Common myeloid progenitor, CD34-positive (primary cell): Measurements from ENCODE around the gene COL27A1.

Experiments
- CTCF ChIA-PET: fragments of 350-600 bp; sonication (Branson Sonifier 250); formaldehyde crosslinking; loops from one replicate; lab custom pipeline; 2021; ENCODE audit warnings: antibody characterized with exemption; lab: Charles Lee
- POLR2A ChIA-PET: fragments of 350-600 bp; sonication (Branson Sonifier 250); formaldehyde crosslinking; loops from one replicate; lab custom pipeline; 2021; ENCODE audit warnings: antibody characterized with exemption; lab: Charles Lee
- DNase-seq, 3 donors: peaks; one replicate each; pipeline versions ENCODE4 v3.0.0 to v3.0.0-alpha.2; 2013
- H3K27ac ChIP-seq, 2 experiments: 1 replicate in 1 of 2; 2 replicates in 1 of 2; pipeline ENCODE4 v1.7.0; 2013; ENCODE audit warnings: inconsistent platforms in 2 of 2, low read length in 2 of 2, mild to moderate bottlenecking in 2 of 2, low read depth in 1 of 2, moderate library complexity in 1 of 2; ENCODE audit not compliant: severe bottlenecking in 2 of 2, insufficient read depth in 1 of 2, poor library complexity in 1 of 2
- H3K27me3 ChIP-seq, 5 experiments: replicated peaks in 2 of 5; 1 replicate in 3 of 5; 2 replicates in 2 of 5; pipeline versions ENCODE4 v1.6.1 to v1.7.0; 2013; ENCODE audit warnings: low read length in 4 of 5, mild to moderate bottlenecking in 2 of 5, moderate library complexity in 2 of 5, inconsistent platforms in 1 of 5; ENCODE audit not compliant: insufficient read depth in 5 of 5, control insufficient read depth in 4 of 5
- H3K36me3 ChIP-seq, 4 experiments: 1 replicate in 2 of 4; 2 replicates in 2 of 4; pipeline versions ENCODE4 v1.6.1 to v1.7.0; 2013; ENCODE audit warnings: low read length in 3 of 4, control low read depth in 1 of 4, mild to moderate bottlenecking in 1 of 4; ENCODE audit not compliant: control insufficient read depth in 4 of 4, insufficient read depth in 4 of 4
- H3K4me1 ChIP-seq, 4 experiments: 1 replicate in 3 of 4; 2 replicates in 1 of 4; pipeline versions ENCODE4 v1.6.1 to v1.7.1; 2013; ENCODE audit warnings: low read length in 3 of 4, mild to moderate bottlenecking in 3 of 4, control low read depth in 1 of 4, inconsistent platforms in 1 of 4, moderate library complexity in 1 of 4; ENCODE audit not compliant: control insufficient read depth in 4 of 4, insufficient read depth in 4 of 4; ENCODE audit errors: control extremely low read depth in 1 of 4
- H3K4me3 ChIP-seq, 7 experiments: 1 replicate in 4 of 7; 2 replicates in 3 of 7; pipeline versions ENCODE4 v1.5.1 to v1.7.0; 2013; ENCODE audit warnings: mild to moderate bottlenecking in 7 of 7, low read length in 6 of 7, moderate library complexity in 6 of 7, inconsistent platforms in 2 of 7, low read depth in 2 of 7, control low read depth in 1 of 7; ENCODE audit not compliant: insufficient read depth in 4 of 7, control insufficient read depth in 1 of 7; ENCODE audit errors: extremely low read depth in 1 of 7
- H3K9me3 ChIP-seq, 5 experiments: 1 replicate in 4 of 5; 2 replicates in 1 of 5; pipeline versions ENCODE4 v1.6.1 to v1.7.1; 2013; ENCODE audit warnings: low read length in 4 of 5, mild to moderate bottlenecking in 2 of 5, inconsistent platforms in 1 of 5, low read depth in 1 of 5, moderate library complexity in 1 of 5; ENCODE audit not compliant: control insufficient read depth in 4 of 5, insufficient read depth in 2 of 5; ENCODE audit errors: control extremely low read depth in 1 of 5
- WGBS: methylation state at CpG from one replicate; pipeline ENCODE4 v1.1.5; 2013; ENCODE audit not compliant: insufficient coverage; 5-methylcytosine and 5-hydroxymethylcytosine counted together

Gene COL27A1

DNA sequence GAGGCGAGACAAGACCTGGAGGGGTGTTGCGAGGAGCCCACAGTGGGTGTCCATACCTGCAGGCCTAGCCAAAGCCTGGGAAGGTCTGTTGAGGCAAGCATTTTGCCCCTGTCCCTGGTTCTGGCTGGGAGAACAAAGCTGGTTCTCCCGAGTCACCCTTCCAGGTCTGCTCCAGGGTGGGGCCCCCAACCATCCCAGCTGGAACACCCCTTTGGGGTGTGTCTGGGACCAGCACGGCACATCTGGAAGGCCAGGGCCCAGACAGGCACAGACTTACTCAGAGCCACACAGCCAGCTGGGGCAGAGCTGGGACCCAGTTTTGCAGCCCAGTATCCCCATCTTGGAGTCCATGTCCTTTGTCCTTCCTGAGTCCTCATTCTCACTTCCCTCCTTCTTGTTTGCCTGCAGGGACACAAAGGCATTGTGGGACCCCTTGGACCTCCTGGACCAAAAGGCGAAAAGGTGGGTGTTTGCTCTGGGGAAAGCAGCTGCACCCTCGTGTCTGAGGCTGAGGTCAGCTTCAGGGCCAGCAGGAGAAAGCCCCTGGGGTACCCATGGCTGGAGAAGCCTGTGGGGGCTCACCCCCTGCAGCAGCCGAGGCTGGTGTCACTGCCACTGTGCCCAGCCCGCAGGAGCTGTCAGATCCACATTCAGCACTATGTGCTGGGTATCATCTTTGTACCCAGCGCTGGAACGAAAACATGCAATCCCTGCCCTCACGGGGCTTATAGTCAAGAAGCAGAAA lies 129.2 kb downstream of the COL27A1 start:
- peaks cover 0 to 9% (median 0%) of the 10 kb centered on the region in 4 experiments for H3K4me1 ChIP-seq
- ChIA-PET CTCF (interaction anchor here (1.7 kb wide), 1 partner anchor 201 kb away, joined by 4 read pairs; no protein-coding TSS in a partner anchor), POLR2A (no interaction called here)
- no peak overlapping the region for H3K4me3 ChIP-seq
- H3K27me3 ChIP-seq = no peaks in the 10 kb centered on the region
- WGBS = 96% methylated on average over 10 of the region's 11 CpGs
- H3K36me3 ChIP-seq = no peaks in the 10 kb centered on the region
- DNase-seq = no peak
- no peak overlapping the region for H3K27ac ChIP-seq
- H3K9me3 ChIP-seq = no peaks in the 10 kb centered on the region

GRCh38 chr9:114285166-114285867 lies 130.0 kb downstream of the COL27A1 start:
- H3K27ac ChIP-seq = no peak overlapping the region
- no peak overlapping the region for H3K4me3 ChIP-seq
- H3K27me3 ChIP-seq = no peaks in the 10 kb centered on the region
- POLR2A ChIA-PET = no interaction called here
- DNase-seq = peak in 2 of 3 donors; percentile 69 to 82
- H3K36me3 ChIP-seq = no peaks in the 10 kb centered on the region
- CTCF ChIA-PET = interaction anchor here (1.0 to 2.2 kb wide), 5 partner anchors 14 to 203 kb away, joined by 3 to 6 read pairs (median 4); no protein-coding TSS in a partner anchor
- 69% methylated on average over 17 of the region's 20 CpGs for WGBS
- H3K4me1 ChIP-seq = peaks cover 0 to 9% (median 0%) of the 10 kb centered on the region in 4 experiments
- H3K9me3 ChIP-seq = no peaks in the 10 kb centered on the region

GRCh38 chr9:114286146-114286679 lies 130.9 kb downstream of the COL27A1 start:
- CTCF ChIA-PET = interaction anchor here (1.0 to 2.2 kb wide), 4 partner anchors 15 to 204 kb away, joined by 3 to 6 read pairs (median 4); no protein-coding TSS in a partner anchor
- H3K36me3 ChIP-seq = no peaks in the 10 kb centered on the region
- H3K27ac ChIP-seq = no peak overlapping the region
- no peak overlapping the region for H3K4me3 ChIP-seq
- POLR2A ChIA-PET = no interaction called here
- no peak for DNase-seq
- H3K9me3 ChIP-seq = no peaks in the 10 kb centered on the region
- peaks cover 0 to 9% (median 0%) of the 10 kb centered on the region in 4 experiments for H3K4me1 ChIP-seq
- WGBS = 100% methylated on average over 2 of the region's 10 CpGs
- H3K27me3 ChIP-seq = no peaks in the 10 kb centered on the region

DNA sequence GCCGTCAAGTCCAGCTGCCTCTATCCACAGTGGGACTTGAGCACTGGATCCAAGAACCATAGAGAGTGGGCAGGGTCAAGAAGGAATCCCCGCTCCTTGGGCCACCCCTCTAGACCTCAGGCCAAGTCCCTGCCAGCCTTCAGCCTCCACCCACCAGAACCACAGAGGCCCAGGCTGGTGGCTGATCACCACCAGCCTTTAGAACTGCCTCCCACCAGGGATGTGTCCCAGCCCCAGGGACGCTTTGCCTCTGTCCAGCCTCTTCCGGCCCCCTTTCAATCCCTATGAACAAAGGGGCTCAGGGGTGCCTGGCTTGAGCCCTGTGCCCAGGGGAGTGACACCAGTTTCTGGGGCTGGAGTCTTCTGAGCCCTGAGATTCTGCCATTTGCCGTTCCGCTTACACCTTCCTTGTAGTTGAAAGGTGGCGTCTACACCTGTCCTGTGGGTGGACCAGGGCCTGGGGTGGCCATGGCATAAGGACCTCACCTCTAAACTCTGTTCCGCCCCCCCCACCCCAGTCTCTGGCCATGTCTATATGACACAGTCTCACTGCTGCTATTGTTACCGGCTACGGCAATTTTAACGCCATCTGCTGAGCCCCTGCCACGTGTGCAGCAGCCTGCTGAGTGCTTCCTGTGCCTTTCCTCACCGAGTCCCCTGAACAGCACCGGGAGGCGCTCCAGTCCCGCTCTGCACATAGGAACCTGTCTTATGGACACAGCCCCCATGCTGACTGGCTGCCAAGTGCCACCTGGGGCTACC lies 131.8 kb downstream of the COL27A1 start:
- peaks cover 0 to 9% (median 0%) of the 10 kb centered on the region in 4 experiments for H3K4me1 ChIP-seq
- H3K27me3 ChIP-seq = no peaks in the 10 kb centered on the region
- CTCF ChIA-PET = interaction anchor here (1.2 to 9.3 kb wide), 4 partner anchors 15 to 205 kb away, joined by 3 to 90 read pairs (median 4); no protein-coding TSS in a partner anchor

GRCh38 chr9:114287763-114288192 lies 132.4 kb downstream of the COL27A1 start:
- Histone ChIP-seq H3K9me3 (no peaks in the 10 kb centered on the region), H3K4me3 (no peak overlapping the region), H3K27me3 (no peaks in the 10 kb centered on the region), H3K36me3 (no peaks in the 10 kb centered on the region), H3K27ac (no peak overlapping the region), H3K4me1 (peaks cover 0 to 9% (median 0%) of the 10 kb centered on the region in 4 experiments)
- POLR2A ChIA-PET = no interaction called here
- CTCF ChIA-PET = interaction anchor here (1.2 to 9.3 kb wide), 4 partner anchors 16 to 205 kb away, joined by 3 to 90 read pairs (median 6); no protein-coding TSS in a partner anchor
- no peak for DNase-seq
- 95% methylated on average over 15 of the region's 15 CpGs for WGBS

More for the DNA sequence above, 131.8 kb downstream of the COL27A1 start:
- DNase-seq = no peak
- WGBS = 84% methylated on average over 13 of the region's 16 CpGs
- H3K9me3 ChIP-seq = no peaks in the 10 kb centered on the region
- H3K36me3 ChIP-seq = no peaks in the 10 kb centered on the region
- H3K27ac ChIP-seq = no peak overlapping the region
- POLR2A ChIA-PET = no interaction called here
- no peak overlapping the region for H3K4me3 ChIP-seq

- Histone ChIP-seq H3K9me3 (no peaks in the 10 kb centered on the region), H3K4me1 (peaks cover 0 to 9% (median 0%) of the 10 kb centered on the region in 4 experiments), H3K4me3 (no peak overlapping the region), H3K27me3 (no peaks in the 10 kb centered on the region), H3K27ac (no peak overlapping the region), H3K36me3 (no peaks in the 10 kb centered on the region)
- ChIA-PET POLR2A (no interaction called here), CTCF (interaction anchor here (1.2 to 9.3 kb wide), 4 partner anchors 16 to 205 kb away, joined by 3 to 90 read pairs (median 4); no protein-coding TSS in a partner anchor)
- DNase-seq = no peak
- WGBS = 93% methylated on average over 17 of the region's 23 CpGs
Measured at GRCh38 chr9:114288193-114289091, 133.1 kb downstream of the COL27A1 start.
